Measurements from ENCODE around the gene SIAH2.
A peak's percentile ranks its signal among the peaks of the same experiment; 100 is the strongest.

Gene SIAH2

GRCh38 chr3:150734795-150735119, 28.2 kb downstream of the SIAH2 start:
- no peak for DNase-seq (ENCODE audit: low read depth in 2 of 2)

GRCh38 chr3:150733936-150734794, 28.8 kb downstream of the SIAH2 start:
- no peak for DNase-seq (ENCODE audit: low read depth in 2 of 2)

GRCh38 chr3:150733373-150733935, 29.5 kb downstream of the SIAH2 start:
- no peak for DNase-seq (ENCODE audit: low read depth in 2 of 2)

GRCh38 chr3:150729682-150730360, 33.1 kb downstream of the SIAH2 start:
- no peak for DNase-seq (ENCODE audit: low read depth in 2 of 2)

- no peak for DNase-seq (ENCODE audit: low read depth in 2 of 2)
These were observed 35.1 kb downstream of the SIAH2 start for GRCh38 chr3:150727653-150728502.

GRCh38 chr3:150725548-150725947, 37.4 kb downstream of the SIAH2 start:
- DNase-seq (ENCODE audit: low read depth in 2 of 2), result no peak

GRCh38 chr3:150723946-150724345, 39.0 kb downstream of the SIAH2 start:
- DNase-seq (ENCODE audit: low read depth in 2 of 2), result no peak

- no peak for DNase-seq (ENCODE audit: low read depth in 2 of 2)
These were observed 40.7 kb downstream of the SIAH2 start for GRCh38 chr3:150722267-150722666.

GRCh38 chr3:150721285-150722130, 41.5 kb downstream of the SIAH2 start:
- DNase-seq (ENCODE audit: low read depth in 2 of 2), result no peak

- no peak for DNase-seq (ENCODE audit: low read depth in 2 of 2)
These were observed 42.5 kb downstream of the SIAH2 start for GRCh38 chr3:150720444-150720843.

- no peak for DNase-seq (ENCODE audit: low read depth in 2 of 2)
These were observed 52.9 kb downstream of the SIAH2 start for GRCh38 chr3:150710097-150710496.

- peak; percentile 58 to 60 for DNase-seq (ENCODE audit: low read depth in 2 of 2)
These were observed 59.1 kb downstream of the SIAH2 start, which contains the start of gene ERICH6 for GRCh38 chr3:150703756-150704344. Gene ERICH6 (minus strand): TSS chr3:150703920. CDS start chr3:150703898, 22 bp downstream.

GRCh38 chr3:150703299-150703755, 59.6 kb downstream of the SIAH2 start:
- peak; percentile 12 to 14 for DNase-seq (ENCODE audit: low read depth in 2 of 2)

- DNase-seq (ENCODE audit: low read depth in 2 of 2), result no peak
These were observed 63.8 kb downstream of the SIAH2 start for GRCh38 chr3:150699068-150699639.

- no peak for DNase-seq (ENCODE audit: low read depth in 2 of 2)
These were observed 65.3 kb downstream of the SIAH2 start for GRCh38 chr3:150697646-150698045.

GRCh38 chr3:150691414-150692040, 71.4 kb downstream of the SIAH2 start:
- no peak for DNase-seq (ENCODE audit: low read depth in 2 of 2)

All from stimulated activated CD8-positive, alpha-beta memory T cell treated with anti-CD3 and anti-CD28 coated beads, Interleukin-7, amount 100 ng/mL, for 1 hour (primary cell).